ENCODE measurements around the gene NAPB. TPM values are rescaled to one million over a fixed set of nuclear protein-coding genes. Genes with fewer than 3 reads are reported as not detected.

The NAPB gene
- total RNA-seq, 1 experiment from 2014 or later, result 4.6 TPM

DNA sequence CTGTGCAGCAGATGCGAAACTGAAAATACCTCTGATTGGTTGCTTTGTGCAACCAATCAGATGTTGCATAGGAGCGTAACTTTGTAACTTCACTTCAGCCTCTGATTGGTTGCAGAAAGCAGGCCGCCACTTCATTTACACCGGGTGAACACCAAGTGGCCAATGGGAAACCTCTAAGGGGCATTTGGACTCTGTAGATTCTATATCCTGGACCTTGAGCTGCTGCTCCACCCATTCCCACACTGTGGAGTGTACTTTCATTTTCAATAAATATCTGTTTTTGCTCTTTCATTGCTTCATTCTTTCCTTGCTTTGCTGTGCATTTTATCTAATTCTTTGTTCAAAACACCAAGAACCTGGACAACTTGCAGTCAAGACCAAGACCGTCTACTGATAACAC lies 84.8 kb downstream of the NAPB start:
- no peaks in the 10 kb centered on the region for H3K4me1 Mint-ChIP-seq (ENCODE audit: low read depth, unreplicated experiment)
- H3K36me3 Mint-ChIP-seq (ENCODE audit: insufficient read depth, unreplicated experiment), result no peaks in the 10 kb centered on the region
- no TSS peak for BruUV-seq (replicated peaks)

DNA sequence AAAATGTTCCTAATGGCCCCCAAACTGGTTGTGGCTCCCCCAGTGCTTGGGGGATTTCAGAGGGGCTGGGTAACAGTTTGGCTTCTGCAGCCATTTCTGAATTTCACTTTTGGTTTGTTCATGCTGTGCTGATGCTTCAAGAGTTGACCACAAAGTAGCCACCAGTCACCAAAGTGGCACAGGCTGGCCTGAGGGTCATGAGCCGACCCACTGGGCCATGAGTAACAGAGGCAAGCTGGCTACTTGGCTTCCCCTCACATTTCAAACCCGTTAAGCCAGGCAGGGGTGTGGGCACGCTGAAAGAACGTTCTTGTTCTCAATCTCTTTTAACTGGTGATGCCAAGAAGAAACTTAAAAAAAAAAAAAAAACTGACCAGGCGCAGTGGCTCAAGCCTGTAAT lies 85.8 kb downstream of the NAPB start:
- intact Hi-C loops (cut with micrococcal nuclease; ENCODE audit: unreplicated experiment), result no loop called here
- Mint-ChIP-seq H3K9me3 (ENCODE audit: low read depth, unreplicated experiment) (no peaks in the 10 kb centered on the region), H3K36me3 (ENCODE audit: insufficient read depth, unreplicated experiment) (no peaks in the 10 kb centered on the region), H3K4me1 (ENCODE audit: low read depth, unreplicated experiment) (no peaks in the 10 kb centered on the region), H3K27ac (ENCODE audit: unreplicated experiment) (no peak overlapping the region), H3K4me3 (ENCODE audit: low read depth, unreplicated experiment) (no peak overlapping the region), H3K27me3 (ENCODE audit: unreplicated experiment) (no peaks in the 10 kb centered on the region)
- TF ChIP-seq, protein P1, sequence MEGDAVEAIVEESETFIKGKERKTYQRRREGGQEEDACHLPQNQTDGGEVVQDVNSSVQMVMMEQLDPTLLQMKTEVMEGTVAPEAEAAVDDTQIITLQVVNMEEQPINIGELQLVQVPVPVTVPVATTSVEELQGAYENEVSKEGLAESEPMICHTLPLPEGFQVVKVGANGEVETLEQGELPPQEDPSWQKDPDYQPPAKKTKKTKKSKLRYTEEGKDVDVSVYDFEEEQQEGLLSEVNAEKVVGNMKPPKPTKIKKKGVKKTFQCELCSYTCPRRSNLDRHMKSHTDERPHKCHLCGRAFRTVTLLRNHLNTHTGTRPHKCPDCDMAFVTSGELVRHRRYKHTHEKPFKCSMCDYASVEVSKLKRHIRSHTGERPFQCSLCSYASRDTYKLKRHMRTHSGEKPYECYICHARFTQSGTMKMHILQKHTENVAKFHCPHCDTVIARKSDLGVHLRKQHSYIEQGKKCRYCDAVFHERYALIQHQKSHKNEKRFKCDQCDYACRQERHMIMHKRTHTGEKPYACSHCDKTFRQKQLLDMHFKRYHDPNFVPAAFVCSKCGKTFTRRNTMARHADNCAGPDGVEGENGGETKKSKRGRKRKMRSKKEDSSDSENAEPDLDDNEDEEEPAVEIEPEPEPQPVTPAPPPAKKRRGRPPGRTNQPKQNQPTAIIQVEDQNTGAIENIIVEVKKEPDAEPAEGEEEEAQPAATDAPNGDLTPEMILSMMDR (IDR thresholded peaks at IDR 0.05; ENCODE audit: unreplicated experiment), result no peak
- no TSS peak for BruUV-seq (replicated peaks)
- DNase-seq, result no peak
- CTCF ChIA-PET, result no interaction called here

More for the DNA sequence above, 84.8 kb downstream of the NAPB start:
- TF ChIP-seq, protein P1 (IDR thresholded peaks at IDR 0.05; ENCODE audit: unreplicated experiment), result no peak
- CTCF ChIA-PET, result no interaction called here
- Mint-ChIP-seq H3K27me3 (ENCODE audit: unreplicated experiment) (peaks cover under 1% of the 10 kb centered on the region), H3K9me3 (ENCODE audit: low read depth, unreplicated experiment) (no peaks in the 10 kb centered on the region), H3K4me3 (ENCODE audit: low read depth, unreplicated experiment) (no peak overlapping the region), H3K27ac (ENCODE audit: unreplicated experiment) (no peak overlapping the region)
- intact Hi-C loops (cut with micrococcal nuclease; ENCODE audit: unreplicated experiment), result no loop called here
- DNase-seq, result no peak

DNA sequence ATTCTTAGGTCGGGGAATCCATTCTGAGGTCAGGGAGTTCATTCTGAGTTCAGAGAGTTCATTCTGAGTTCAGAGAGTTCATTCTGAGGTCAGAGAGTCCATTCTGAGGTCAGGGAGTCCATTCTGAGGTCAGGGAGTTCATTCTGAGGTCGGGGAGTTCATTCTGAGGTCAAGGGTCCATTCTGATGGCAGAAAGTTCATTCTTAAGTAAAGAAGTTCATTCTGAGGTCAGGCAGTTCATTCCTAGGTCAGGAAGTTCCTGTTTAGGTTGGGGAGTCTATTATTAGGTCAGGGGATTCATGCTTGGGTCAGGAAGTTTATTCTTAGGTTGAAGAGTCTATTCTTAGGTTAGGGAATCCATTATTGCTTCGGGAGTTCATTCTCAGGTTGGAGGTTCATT lies 87.2 kb downstream of the NAPB start:
- H3K4me1 Mint-ChIP-seq (ENCODE audit: low read depth, unreplicated experiment), result no peaks in the 10 kb centered on the region
- H3K27ac Mint-ChIP-seq (ENCODE audit: unreplicated experiment), result no peak overlapping the region
- no peaks in the 10 kb centered on the region for H3K9me3 Mint-ChIP-seq (ENCODE audit: low read depth, unreplicated experiment)
- TF ChIP-seq, protein P1 (IDR thresholded peaks at IDR 0.05; ENCODE audit: unreplicated experiment), result no peak
- no peak overlapping the region for H3K4me3 Mint-ChIP-seq (ENCODE audit: low read depth, unreplicated experiment)
- H3K27me3 Mint-ChIP-seq (ENCODE audit: unreplicated experiment), result no peaks in the 10 kb centered on the region
- intact Hi-C loops (cut with micrococcal nuclease; ENCODE audit: unreplicated experiment), result no loop called here
- no peak for DNase-seq
- CTCF ChIA-PET, result no interaction called here
- H3K36me3 Mint-ChIP-seq (ENCODE audit: insufficient read depth, unreplicated experiment), result no peaks in the 10 kb centered on the region
- BruUV-seq (replicated peaks), result no TSS peak

DNA sequence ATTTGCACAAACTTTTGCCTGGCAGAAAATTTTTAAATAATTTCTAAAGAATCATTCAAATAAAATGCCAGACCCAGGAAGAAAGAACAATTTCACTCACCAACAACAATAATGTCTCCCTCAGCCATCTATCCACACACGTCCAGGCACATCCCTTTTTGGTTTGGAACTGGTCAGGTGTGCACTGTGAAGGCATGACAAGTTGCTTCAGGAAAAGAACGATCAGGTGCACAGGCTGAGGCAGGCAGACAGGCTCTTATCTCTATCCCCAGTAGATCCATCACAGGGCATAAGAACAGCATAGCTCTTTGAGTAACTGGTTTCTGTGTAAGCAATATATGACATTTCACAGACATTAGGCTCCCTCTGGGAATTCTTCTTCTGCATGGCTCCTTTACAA lies 88.8 kb downstream of the NAPB start:
- CTCF ChIA-PET, result no interaction called here
- intact Hi-C loops (cut with micrococcal nuclease; ENCODE audit: unreplicated experiment), result no loop called here
- TF ChIP-seq, protein P1 (IDR thresholded peaks at IDR 0.05; ENCODE audit: unreplicated experiment), result no peak
- no peak for DNase-seq
- Mint-ChIP-seq H3K9me3 (ENCODE audit: low read depth, unreplicated experiment) (no peaks in the 10 kb centered on the region), H3K36me3 (ENCODE audit: insufficient read depth, unreplicated experiment) (no peaks in the 10 kb centered on the region), H3K4me3 (ENCODE audit: low read depth, unreplicated experiment) (no peak overlapping the region), H3K27me3 (ENCODE audit: unreplicated experiment) (no peaks in the 10 kb centered on the region), H3K27ac (ENCODE audit: unreplicated experiment) (no peak overlapping the region), H3K4me1 (ENCODE audit: low read depth, unreplicated experiment) (no peaks in the 10 kb centered on the region)
- no TSS peak for BruUV-seq (replicated peaks)
